BJ (cell line): ENCODE results near the gene MKX. TPM values are rescaled to one million over a fixed set of nuclear protein-coding genes. Genes with fewer than 3 reads are reported as not detected.

Source experiments
- CTCF ChIA-PET: fragments of 350-600 bp; formaldehyde crosslinking; extraction: SDS; loops from one replicate; lab custom pipeline; 2021; ENCODE audit warnings: antibody characterized with exemption, inconsistent platforms; lab: Yijun Ruan, JAX
- POLR2A ChIA-PET: fragments of 300-600 bp; sonication (Branson Sonifier 250); formaldehyde crosslinking; extraction: SDS; loops from one replicate; lab custom pipeline; 2021; ENCODE audit warnings: antibody characterized with exemption; lab: Charles Lee
- DNase-seq: peaks from one replicate; pipeline ENCODE4 v3.0.0-alpha.2; 2011; ENCODE audit warnings: low read depth
- H3K27me3 ChIP-seq: 2 replicates; pipeline ENCODE4 v1.6.0; 2011; ENCODE audit warnings: low read length; ENCODE audit not compliant: control insufficient read depth, insufficient read depth
- H3K36me3 ChIP-seq: 2 replicates; pipeline ENCODE4 v1.5.1; 2011; ENCODE audit warnings: low read length; ENCODE audit not compliant: control insufficient read depth, insufficient read depth
- H3K4me3 ChIP-seq: 2 replicates; pipeline ENCODE4 v1.5.1; 2011; ENCODE audit warnings: low read depth, mild to moderate bottlenecking, control low read depth, low read length
- CTCF ChIP-seq: IDR thresholded peaks from 2 replicates; pipeline ENCODE4 v1.5.1; 2011; ENCODE audit warnings: low read depth, mild to moderate bottlenecking, control low read depth, inconsistent platforms, low read length, moderate library complexity; ENCODE audit not compliant: insufficient read depth
- polyA plus RNA-seq: library from polyadenylated mRNA; depleted of rRNA; stranded (reverse); fragments of >200 nt; gene quantifications from 2 replicates; pipeline ENCODE4 v1.2.3, GENCODE V29; 2011

MKX gene
- polyA plus RNA-seq, 1 experiment, result 68.1 TPM

GRCh38 chr10:27779462-27780015 is 33.9 kb upstream of the MKX start:
- peak; percentile 13 for DNase-seq
- ChIA-PET POLR2A (interaction anchor here (0.6 kb wide), 1 partner anchor 41 kb away, joined by 12 read pairs; no protein-coding TSS in a partner anchor), CTCF (interaction anchor here (0.9 kb wide), 1 partner anchor 400 kb away, joined by 3 read pairs; no protein-coding TSS in a partner anchor)
- Histone ChIP-seq H3K4me3 (no peak overlapping the region), H3K27me3 (no peaks in the 10 kb centered on the region), H3K36me3 (no peaks in the 10 kb centered on the region)
- TF ChIP-seq CTCF, result no peak

GRCh38 chr10:27774831-27775230 is 29.2 kb upstream of the MKX start:
- TF ChIP-seq CTCF, result no peak
- H3K36me3 ChIP-seq, result no peaks in the 10 kb centered on the region; the same call in 1 of the 2 replicates
- H3K4me3 ChIP-seq, result no peak overlapping the region

GRCh38 chr10:27771231-27771630 is 25.6 kb upstream of the MKX start:
- Histone ChIP-seq H3K4me3 (no peak overlapping the region), H3K36me3 (no peaks in the 10 kb centered on the region; the same call in 1 of the 2 replicates), H3K27me3 (no peaks in the 10 kb centered on the region)
- POLR2A ChIA-PET, result no interaction called here
- no peak for TF ChIP-seq CTCF
- no peak for DNase-seq
- CTCF ChIA-PET, result interaction anchor here (0.7 kb wide), 1 partner anchor 15 kb away, joined by 3 read pairs; no protein-coding TSS in a partner anchor

More at GRCh38 chr10:27774831-27775230, 29.2 kb upstream of the MKX start:
- POLR2A ChIA-PET, result no interaction called here
- DNase-seq, result no peak
- H3K27me3 ChIP-seq, result no peaks in the 10 kb centered on the region
- CTCF ChIA-PET, result no interaction called here

GRCh38 chr10:27770181-27770580 is 24.6 kb upstream of the MKX start:
- H3K27me3 ChIP-seq, result no peaks in the 10 kb centered on the region
- DNase-seq, result no peak
- POLR2A ChIA-PET, result no interaction called here
- TF ChIP-seq CTCF, result no peak
- no peak overlapping the region for H3K4me3 ChIP-seq
- H3K36me3 ChIP-seq, result no peaks in the 10 kb centered on the region; the same call in 1 of the 2 replicates
- CTCF ChIA-PET, result no interaction called here

GRCh38 chr10:27760867-27761266 is 15.2 kb upstream of the MKX start:
- TF ChIP-seq CTCF, result no peak
- CTCF ChIA-PET, result interaction anchor here (0.6 kb wide), 1 partner anchor 37 kb away, joined by 3 read pairs; no protein-coding TSS in a partner anchor
- H3K36me3 ChIP-seq, result no peaks in the 10 kb centered on the region
- POLR2A ChIA-PET, result interaction anchor here (0.6 kb wide), 1 partner anchor 30 kb away, joined by 3 read pairs; no protein-coding TSS in a partner anchor
- H3K27me3 ChIP-seq, result no peaks in the 10 kb centered on the region
- no peak for DNase-seq
- H3K4me3 ChIP-seq, result no peak overlapping the region
